Activated T-cell treated with anti-CD3 and anti-CD28 coated beads for 48 hours (primary cell): ENCODE measurements around the gene PDE10A.

Source experiments
- DNase-seq: peaks from one replicate; pipeline ENCODE4 v3.0.0-alpha.2; 2020; ENCODE audit warnings: low read depth

PDE10A gene

DNA sequence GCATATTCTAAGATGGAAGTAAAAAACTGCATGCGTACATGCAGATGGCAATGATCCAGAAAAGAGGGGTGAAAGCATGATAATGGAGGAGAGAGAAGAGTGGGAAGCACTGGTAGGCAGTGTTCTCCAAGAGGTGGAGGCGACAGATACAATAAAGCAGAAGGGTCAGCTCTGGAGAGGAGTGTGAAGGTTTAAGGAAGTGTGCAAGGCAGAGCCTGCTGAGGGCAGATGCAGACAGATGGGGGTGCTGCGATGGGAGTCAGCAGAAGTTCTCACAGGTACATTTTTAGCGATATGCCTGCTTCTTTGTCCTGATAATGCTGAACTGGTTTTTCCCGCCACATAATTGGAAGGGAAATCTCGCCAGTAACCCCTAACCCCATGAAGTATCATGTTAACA, 272.6 kb downstream of the PDE10A start:
- DNase-seq, result no peak

DNA sequence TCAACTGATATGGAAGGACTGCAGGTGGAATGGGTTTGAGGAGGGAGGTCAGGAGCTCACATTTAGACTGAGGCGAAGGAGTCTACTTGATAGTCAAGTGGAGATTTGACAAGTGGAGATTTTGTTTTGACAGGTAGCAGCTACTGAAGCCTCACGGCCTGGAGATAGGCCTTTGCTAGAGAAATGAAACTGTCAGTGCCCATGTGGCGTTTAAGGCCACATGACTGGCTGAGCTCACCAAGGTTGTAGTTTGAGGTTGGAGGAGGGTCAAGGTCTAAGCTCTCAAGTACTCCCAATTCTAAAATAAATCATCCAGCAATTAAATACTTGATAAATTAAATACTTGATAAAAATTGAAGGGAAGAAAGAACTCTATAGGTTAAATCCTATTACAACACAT, 273.5 kb downstream of the PDE10A start:
- no peak for DNase-seq

DNA sequence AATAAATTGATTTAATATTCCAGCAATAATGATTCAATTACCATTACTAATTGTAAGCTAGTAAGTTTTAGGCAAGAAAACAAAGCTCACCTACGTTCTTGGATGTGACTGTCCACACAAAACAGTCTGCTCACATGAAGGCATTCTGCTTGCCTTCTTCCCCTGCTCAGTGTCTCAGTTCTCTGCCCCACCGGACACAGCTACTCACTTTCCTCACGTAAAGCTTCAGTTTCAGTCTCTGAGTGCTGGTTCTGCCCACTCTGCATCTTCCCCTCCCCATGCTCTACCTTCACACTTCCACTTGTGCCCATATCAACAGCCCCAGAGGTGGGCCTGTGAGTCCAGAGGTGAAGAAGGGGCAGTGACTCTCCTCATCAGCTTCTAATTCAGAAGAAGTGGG, 279.7 kb downstream of the PDE10A start:
- no peak for DNase-seq

DNA sequence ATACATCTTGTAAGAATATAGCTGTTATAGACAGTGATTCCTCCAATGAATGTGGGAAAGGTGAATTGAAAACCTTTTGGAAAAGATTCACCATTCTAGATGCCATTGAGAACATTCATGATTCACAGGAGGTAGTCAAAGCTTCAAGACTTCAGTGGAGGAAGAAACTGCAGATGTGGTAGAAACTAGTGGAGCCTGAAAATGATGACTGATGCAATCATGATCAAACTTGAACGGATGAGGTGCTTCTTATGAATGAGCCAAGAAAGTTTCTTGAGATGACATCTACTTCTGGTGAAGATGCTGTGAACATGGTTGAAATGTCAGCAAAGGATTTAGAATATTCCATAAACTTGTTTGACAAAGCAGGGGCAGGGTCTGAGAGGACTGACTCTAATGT, 286.9 kb downstream of the PDE10A start:
- DNase-seq, result no peak

DNA sequence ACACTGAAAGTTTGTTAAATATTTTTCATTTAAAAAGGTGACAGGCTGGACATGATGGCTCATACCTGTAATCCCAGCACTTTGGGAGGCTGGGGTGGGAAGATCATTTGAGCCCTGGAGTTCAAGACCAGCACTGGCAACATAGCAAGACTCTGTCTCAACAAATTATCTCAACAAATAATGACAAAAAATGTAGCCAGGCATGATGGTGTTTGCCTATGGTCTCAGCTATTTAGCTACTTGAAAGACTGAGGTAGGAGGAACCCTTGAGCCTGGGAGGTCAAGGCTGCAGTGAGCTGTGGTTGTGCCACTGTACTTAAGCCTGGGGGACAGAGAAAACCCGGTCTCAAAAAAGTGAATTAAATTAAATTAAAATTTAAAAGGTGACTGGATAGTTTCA, 297.7 kb downstream of the PDE10A start:
- no peak for DNase-seq

DNA sequence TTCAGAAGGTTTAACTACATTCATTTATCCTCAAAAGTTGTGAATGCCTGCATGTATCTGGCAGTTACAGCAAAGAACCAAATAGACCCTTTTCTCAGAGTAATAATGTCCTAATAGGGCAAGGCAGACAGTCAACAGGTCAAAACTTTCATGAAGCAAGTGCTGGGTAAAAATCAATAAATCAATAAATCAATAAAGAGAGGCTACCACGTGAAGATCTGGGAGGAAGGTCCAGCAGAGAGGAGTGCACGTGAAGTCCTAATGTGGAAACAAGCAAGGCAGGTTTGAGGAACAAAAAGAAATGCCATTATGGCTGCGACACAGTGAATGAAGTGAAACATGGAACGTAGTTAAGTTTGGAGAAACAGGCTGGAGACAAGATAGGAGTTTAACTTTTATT, 317.3 kb downstream of the PDE10A start:
- DNase-seq, result no peak

DNA sequence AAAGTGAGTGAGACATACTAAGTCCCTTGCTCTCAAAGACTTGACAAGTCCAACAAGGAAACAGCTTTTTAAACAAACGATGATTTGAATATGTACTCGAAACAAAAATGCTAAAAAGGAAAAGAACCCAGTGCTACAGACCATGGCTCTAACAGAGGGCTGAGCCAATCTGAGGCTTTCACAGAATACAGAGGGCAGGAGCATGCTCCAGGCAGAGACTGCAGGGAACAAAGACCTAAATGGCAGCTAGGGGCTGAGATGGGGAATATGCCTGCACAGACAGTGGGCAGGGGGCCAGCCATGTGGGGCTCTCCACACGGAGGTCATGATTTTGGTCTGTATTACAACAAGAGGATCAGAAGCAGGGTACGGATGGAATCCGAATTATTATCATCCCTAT, 322.5 kb downstream of the PDE10A start:
- DNase-seq, result no peak

DNA sequence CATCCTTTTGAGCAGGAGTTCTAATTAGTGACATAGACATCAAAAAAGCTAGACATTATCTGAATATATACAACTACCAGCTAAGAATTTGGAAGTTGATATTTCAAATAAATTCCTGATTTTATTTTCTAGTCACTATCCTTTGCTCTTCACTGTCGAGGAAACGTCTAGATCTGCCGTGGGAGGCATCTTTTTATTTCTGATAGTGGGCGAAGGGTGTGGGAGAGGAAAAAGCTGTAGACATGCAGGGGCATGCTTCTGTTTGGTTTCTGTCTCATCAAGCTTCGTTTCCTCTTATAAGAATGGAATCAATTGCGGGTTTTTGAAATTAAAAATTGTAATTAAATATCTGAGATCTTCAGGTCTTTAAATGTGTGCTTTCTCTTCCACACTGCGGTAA, 337.4 kb downstream of the PDE10A start:
- no peak for DNase-seq

DNA sequence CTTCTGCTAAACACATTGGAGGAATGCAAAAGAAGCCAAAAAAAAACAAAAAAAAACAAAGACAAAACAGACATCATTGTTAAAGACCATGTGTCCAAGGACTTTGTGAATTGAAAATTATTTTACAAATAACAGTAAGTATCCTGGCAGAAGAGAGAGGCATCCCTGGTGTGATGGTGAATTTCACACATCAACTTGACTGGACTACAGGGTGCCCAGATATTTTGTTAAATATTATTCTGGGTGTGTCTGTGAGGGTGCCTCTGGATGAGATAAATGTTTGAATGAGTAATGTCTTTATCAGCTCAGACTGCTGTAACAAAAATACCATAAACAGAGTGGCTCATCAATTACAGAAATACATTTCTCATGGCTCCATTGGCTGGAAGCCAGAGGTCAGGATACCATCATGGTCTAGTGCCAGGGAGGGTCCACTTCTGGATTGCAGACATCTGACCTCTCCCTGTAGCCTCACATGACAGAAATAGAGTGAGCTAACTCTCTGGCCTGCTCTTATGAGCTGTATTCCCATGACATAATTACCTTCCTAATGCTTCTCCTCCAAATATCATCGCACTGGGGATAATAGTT, 341.4 kb downstream of the PDE10A start:
- DNase-seq, result no peak

DNA sequence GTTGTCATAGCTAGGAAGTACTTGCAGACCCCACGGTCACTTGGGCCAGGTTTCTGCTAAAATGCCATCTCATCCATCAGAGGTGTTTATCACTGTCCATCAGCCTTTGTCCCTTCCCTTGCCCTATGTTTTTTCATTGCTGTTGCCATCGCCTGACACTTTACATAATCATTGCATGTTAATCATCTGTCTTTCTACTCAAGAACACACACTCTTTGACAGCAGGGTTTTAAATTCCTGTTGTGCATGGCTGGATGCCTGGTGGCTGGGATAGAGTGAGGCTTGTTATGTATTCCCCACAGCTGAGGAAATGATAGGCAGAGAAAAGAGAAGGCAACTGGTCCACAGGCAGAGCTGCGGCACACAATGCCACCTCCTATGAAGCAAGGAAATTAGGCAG, 341.9 kb downstream of the PDE10A start:
- no peak for DNase-seq

DNA sequence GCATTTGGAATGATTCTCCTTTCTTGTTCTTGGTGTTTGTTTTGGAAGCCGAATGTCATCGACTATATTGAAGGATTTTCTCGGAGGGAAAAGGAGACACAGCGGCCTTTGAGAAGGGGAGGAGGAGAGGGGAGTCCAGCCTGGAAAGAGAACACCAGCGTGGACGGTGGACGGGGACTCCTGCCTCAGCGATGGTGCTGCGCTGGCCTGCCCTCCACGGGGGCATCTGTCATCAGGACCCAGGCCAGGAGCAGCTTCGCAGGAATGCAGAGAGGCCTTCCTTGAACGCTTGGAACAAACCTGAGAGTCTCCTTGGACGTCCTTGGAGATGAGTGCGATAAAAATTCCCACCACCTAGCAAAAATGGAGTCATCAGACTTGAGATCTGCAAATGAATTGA, 345.3 kb downstream of the PDE10A start:
- no peak for DNase-seq

DNA sequence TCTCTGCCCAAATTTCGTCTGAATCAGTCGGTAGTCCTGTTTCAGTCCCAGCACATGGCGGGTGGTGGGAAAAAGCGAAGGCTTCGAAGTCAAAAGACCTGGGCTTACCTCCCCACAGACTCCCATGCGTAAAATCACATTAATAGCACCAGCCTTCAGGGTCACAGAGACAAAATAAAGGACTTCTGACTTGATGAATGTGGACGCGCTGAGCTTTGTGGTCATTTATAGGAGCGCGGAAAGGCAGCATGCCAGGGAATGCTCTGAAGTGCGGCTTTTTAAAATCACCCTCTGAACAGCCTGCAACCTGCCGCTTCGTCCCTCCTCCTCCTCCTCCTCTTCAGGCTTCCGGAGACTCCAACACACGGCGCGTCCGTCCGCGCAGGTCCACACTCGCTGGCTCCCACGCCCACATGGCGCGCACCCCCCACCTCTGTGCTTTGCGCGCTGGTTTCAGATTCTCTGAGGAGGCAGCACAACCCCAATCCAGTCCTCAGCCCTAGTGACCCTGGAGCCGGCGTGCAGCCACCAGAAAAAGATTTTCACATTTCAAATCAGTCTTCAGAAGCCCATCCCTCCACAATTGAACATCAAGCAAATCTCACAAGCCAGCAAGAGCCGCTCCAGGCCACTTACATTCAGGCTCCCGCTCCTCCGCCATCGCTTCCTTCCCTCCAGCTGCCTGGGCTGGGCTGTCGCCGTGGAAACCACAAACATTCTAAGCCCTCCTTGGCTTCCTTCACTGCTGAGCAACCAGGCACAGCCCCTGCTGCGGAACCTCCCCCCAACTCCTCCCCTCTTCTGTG, 353.9 kb downstream of the PDE10A start, which contains the start of gene C6orf118:
TSS of gene C6orf118 (minus strand) at position 680 of the 806 bp plus-strand sequence. CDS start at position 661, 19 bp downstream.
- DNase-seq, result no peak

DNA sequence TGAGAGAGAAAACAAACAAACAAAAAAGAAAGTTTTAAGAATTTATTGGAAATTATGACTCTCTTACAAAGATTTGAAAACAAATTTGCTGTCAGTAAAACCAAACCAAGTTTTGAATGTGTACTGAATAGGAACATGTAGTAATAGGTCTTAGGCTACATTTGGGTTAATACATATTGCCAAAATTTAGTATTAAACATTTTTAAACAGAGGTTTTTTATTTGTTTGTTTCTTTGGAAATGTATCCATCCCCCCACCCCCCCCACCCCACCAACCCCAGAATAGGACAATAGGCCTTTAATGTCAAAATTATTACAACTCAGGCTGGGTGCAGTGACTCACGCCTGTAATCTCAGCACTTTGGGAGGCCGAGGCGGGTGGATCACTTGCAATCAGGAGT, 356.1 kb downstream of the PDE10A start:
- no peak for DNase-seq

DNA sequence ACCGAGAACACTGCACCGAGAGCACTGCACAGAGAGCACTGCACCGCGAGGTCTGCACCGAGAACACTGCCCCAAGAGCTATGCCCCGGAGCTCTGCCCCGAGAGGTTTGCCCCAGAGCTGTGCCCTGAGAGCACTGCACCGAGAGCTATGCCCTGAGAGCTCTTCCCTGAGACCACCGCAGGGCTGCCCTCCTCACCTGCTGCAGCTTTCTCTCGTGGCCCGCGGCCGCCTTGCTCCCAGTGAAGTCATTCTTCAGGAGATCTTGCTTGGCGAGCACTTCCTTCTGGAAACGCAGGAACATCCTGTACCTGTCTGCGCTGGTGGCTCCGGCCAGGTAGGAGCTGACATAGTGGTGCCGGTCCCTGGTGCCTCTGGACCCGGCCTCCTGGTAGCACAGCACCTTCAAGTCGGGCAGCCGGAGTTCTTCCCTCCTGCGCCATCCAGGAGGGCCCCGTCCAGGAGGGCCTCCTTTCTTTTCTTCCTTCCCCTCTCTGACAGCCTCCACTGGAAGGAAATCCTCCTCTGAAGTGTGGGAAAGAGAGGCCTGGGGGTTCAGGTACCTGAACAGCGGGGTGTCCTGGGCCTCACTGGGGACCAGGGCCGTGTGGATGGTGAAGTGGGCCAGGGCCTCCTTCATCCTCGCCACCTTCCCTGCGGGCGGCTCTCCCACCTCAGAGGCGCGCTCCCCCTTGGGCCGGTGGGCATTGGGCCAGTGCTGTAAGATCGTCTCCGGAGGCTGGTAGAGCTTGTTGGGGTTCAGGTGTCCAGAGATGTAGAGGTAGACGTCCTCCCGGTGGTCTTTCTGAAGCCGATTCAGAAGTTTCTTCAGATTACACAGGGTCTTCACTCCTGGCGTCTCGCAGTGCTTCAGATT, 361.4 kb downstream of the PDE10A start:
- DNase-seq, result no peak

DNA sequence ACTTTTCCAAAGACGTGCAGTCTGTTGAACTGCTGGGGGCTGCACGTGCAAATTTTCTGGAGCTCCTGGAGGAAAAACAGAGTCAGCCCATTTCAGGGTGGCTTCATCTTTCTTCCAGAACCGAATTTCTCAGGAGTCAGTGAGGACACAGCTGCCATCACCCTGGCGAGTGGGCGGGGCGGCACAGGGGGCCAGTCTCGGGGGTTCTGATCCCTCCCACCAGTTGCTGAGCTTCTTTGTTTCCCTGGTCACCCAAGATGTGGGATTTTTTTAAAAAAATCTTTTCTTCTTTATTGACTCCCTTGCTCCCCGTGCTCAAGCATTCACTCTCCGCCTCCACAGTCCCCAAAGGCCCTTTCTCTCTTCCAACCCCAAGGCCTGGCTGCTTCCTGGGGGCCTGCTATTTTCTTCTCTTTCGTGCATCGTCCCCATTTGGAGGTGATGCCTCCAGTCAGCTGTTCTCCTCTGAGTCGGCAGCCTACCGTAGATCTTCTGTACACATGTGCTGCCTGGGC, 362.6 kb downstream of the PDE10A start:
- DNase-seq, result no peak

DNA sequence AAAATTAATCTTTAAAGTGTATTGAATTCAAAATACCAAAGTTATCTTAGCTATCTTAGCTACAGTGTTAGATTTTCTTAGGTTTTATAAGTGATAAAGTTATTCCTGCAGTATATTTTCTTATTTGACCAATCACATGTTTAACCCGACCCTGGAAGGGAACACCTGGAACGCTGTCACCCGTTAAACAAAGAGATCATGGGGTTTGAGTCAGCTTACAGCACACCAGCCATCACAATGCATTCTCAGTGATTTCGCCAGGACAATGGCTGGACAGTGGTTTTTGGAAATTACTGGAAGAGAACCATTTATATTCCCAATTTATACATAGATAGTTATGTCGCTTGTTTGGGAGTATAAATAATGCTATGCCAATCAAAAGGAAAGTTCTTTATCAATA, 364.2 kb downstream of the PDE10A start:
- no peak for DNase-seq

DNA sequence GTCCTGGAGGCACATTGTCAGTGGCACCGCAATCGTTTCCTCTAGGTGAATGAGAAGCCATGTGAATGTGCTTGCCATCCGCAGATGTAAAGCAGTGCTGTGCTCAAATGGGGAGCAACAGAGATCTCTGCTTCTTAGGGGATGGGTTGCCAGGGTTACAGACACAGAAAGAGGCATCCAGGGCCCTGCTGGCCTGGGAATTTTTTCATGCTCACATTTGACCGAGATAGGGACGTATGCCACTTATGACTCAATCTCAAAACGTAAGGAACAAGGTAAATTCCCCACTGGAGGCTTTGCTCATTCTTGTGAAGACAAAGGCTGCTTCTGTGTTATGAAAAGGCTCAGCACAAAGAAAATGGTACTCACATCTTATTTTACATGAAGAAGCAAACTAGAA, 364.6 kb downstream of the PDE10A start:
- no peak for DNase-seq

DNA sequence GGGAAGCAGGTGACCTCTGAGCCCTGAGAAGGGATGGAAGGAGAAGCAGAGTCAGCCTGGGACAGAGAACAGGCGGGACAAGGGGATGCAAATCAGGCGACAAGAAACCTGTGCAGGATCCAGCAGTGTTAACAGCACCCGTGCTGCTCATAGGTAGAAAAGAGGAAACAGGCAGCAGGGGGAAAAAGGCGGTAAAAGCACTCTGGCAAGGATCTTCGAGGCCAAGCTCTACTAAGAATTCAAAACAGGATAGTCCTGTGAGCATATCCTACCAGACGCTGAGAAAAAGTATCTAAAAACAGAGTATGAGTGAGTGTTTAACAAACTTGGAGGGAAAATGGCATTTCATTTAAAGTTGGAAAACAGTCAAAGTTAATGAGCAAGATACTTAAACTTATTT, 370.4 kb downstream of the PDE10A start:
- DNase-seq, result no peak
